ENCODE results near the gene BEST2.

BEST2 gene

DNA sequence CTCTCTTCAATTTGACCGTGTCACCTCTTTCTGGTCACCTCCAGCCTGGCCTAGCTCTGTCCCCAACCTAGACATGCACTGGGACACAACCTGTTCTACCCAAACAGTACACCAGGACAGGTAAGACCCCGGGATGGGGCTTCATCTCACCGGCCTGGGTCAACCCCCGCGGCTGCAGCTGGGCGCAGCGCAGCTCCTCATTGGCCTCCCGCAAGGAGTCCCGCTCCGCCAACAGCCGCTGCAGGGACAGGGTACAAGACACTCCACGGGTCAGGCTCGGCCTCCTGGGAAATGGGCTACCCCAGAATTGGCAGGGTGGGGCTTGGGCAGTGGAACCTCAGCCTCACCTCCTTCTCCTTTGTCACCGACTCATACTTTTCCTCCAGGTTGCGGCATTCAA is 16.1 kb downstream of the BEST2 start:
- no peak for DNase-seq (ENCODE audit: low read depth in 2 of 2)

DNA sequence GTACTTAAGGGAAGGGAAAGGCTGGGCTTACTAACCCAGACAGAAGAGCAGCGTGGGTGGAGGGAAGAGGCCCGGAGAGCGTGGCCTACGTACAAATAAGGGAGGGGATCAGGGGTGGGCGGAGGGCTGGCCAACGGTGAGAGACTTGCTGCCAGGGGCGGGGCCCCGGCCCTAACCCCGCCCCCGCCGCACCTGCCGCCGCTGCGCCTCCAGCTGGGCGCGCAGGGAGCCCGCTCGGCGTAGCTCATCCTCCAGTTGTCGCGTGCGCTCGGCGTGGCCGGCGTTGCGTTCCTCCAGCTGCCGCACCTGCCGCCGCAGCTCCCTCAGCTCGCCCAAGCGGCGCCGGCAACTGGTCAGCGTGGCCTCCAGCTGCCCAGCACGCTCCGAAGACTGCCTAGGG is 18.1 kb downstream of the BEST2 start:
- DNase-seq (ENCODE audit: low read depth in 2 of 2): peak in 1 of 2 donors; percentile 58

DNA sequence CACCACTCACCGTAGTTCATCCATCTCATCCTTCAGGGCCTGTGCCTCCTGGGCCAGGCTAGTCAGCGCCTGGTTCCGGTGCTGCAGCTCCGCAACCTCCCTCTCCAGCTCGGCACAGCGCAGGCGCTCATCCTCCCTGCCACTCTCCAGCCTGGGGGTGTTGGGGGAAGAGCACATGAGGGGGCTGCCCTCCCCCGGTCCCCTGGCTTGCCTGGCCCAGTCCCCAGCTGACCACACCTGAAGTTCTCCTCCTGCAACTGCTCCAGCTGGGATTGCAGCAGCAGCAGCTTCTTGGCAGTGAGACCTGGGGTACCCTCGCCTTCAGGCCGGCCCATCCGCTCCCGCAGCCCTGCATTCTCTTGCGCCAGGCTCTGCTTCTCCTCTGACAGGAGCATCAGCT is 19.3 kb downstream of the BEST2 start:
- no peak for DNase-seq (ENCODE audit: low read depth in 2 of 2)

DNA sequence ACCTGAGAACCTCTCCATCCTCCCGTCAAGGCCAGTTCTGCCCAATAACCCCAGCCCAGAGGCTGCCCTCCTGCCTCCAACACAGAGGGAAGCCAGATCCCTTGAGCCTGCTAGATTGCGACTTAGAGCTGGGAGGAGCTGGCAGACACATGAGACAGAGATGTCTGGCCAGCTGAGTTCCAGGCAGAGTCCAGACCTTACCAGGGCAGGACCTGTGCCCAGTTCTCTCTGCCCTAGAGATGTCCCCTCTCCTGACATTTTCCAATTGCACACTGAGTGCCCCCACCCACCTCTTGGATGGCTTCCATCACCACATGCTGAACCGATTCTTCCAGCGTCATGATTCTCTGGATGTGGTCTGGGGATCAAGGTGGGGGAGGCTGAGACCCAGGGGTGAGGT is 20.7 kb downstream of the BEST2 start:
- DNase-seq (ENCODE audit: low read depth in 2 of 2): no peak

DNA sequence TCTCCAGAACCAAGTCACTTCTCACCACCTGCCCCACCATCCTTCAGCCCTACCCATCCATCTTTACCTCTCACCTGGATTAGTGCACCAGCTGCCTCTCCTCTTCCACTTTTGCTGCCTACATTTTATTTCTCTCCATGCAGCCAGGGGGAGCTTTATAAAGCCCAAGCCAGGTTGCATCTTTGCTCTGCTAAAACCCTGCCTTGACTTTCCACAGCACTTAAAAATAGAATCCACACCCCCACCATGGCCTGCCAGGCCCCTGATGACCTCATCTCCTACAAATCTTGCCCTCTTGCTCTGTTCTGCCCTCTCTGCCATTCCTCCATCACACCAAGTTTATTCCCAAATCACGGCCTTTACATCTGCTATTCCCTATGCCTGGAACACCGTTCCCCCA is 22.0 kb downstream of the BEST2 start:
- DNase-seq (ENCODE audit: low read depth in 2 of 2): no peak

DNA sequence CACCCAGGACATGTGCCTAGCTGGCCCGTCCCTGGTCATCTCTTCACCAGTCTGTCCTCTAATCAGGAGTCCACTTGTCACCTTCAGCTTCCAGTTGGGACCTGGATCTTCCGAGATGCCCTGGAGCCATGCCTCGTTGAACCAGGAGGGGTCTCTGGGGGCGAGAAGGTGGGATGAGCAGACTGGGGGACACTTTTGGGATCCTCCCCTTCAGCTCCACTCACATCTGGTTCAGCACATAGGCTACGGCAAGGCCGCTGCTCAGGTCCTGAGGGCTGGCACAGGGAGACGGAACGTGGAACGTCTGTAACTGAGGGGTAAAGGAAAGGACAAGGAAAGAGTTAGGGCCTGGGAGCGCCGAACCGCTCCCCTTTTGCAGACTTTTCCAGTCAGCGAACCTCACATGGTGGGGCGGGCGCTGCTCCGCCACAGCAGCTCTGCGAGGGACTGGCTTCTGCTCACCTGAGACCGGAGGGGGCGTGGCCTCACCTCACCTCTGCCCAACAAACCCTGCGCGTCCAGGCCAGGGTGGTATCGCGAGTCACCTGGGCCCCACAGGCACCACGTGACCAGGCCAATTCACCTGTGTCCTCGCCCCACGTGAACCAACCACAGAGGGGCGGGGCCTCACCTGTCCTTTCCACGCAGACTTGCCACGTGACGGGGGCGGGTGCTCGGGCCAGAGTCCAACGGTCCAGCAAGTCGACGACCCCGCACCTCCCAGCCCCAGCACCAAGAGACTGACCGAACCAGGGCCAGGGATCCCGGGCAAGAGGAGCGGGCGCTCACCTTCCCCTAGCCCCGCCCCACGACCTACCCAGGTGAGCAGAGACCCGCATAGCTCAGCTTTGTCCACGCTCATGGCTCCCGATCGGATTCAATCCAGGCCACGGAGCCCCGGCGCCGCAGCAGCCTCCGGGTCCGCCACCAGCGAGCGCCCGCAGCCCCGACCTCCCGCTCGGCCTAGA is 23.3 kb downstream of the BEST2 start, which contains the start of gene HOOK2:
Gene HOOK2 (minus strand): TSS at position 965 of the 968 bp plus-strand sequence. CDS start 103 bp downstream, at position 862.
- DNase-seq (ENCODE audit: low read depth in 2 of 2): no peak

DNA sequence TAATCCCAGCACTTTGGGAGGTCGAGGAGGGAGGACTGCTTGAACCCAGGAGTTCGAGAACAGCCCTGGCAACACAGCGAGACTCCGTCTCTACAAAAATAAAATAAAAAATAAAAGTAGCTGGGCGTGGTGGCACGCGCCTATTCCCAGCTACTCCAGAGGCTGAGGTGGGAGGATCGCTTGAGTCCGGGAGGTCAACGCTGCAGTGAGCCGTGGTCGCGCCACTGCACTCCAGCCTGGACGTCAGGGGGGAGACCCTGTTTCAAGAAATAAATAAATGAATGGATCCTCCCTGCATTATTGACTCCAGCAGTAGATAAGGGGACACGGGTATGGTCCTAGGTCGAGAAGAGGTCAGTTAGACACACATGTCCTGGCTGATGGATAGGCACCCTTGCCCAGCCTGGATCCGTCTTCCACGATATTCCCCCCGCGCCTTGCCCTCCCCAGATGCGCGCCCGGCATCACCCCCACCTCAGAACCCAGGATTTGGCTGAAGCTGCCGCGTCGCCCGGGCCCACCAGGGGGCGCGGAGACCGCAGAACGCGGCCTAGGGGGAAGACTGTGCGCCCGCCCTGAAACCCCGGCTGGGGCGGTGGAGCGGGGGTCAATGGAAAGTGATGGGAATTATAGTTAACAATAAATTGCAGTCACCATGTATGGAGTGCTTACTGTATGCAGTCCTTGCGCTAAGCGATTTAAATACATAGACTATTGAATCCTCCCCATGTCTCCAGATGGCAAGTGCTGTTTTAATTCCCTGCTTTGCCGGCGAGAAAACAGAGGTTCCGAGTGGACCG is 25.8 kb downstream of the BEST2 start:
- DNase-seq (ENCODE audit: low read depth in 2 of 2): peak; percentile 81 to 83

DNA sequence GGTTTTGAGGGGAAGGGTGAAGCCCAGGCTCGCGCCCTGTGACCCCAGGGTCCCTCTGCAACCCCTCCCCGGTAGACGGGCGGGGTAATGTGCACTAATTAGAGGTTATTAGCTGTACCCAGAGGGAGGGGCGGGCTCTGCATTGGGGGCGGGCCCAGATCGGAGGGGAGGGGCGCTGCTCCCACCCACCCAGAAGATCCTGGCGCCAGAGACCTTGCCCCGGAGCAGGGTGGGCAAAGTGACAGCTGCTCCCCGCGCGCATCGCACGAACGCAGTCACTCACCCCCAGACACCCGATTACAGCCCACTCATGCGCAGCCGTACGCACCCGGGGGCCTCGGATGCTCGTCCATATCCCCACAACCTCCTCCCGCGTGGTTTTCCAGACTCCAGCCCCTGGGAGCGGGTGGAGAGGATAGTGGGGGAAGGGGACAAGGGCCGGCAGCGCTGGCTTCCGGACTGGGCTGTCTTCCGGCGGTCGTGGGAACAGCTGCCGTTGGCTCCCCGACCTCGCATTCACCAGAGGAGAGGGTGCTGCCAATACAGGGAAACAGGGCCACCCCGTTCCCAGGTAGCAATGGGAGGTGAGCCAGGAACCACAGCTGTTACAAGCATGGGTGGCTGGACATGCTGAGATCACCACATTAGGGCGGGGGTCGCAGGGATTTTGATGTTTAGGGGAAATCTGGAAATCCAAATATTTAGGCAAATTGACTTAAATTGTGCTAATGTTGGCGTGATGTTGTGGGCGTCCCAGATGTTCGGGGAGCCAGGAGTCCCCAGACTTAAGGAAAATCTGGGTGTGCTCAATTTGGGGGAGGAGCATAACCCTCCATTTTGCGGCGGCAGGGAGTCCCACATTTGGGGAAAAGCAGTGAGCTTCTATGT is 26.7 kb downstream of the BEST2 start:
- peak in 1 of 2 donors; percentile 48 for DNase-seq (ENCODE audit: low read depth in 2 of 2)

DNA sequence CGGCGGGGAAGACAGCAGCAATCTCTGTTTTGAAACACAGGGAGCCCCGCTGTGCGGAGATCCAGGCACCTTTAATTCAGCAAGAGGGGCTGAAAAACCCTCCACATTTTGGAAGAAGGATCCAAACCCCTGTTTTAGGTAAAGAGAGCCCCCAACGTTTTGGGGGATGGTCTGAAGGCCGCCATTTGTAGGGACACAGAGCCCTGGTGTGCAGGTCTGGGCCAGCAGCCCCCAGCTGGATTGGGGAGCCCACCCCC is 27.2 kb downstream of the BEST2 start:
- DNase-seq (ENCODE audit: low read depth in 2 of 2): no peak

DNA sequence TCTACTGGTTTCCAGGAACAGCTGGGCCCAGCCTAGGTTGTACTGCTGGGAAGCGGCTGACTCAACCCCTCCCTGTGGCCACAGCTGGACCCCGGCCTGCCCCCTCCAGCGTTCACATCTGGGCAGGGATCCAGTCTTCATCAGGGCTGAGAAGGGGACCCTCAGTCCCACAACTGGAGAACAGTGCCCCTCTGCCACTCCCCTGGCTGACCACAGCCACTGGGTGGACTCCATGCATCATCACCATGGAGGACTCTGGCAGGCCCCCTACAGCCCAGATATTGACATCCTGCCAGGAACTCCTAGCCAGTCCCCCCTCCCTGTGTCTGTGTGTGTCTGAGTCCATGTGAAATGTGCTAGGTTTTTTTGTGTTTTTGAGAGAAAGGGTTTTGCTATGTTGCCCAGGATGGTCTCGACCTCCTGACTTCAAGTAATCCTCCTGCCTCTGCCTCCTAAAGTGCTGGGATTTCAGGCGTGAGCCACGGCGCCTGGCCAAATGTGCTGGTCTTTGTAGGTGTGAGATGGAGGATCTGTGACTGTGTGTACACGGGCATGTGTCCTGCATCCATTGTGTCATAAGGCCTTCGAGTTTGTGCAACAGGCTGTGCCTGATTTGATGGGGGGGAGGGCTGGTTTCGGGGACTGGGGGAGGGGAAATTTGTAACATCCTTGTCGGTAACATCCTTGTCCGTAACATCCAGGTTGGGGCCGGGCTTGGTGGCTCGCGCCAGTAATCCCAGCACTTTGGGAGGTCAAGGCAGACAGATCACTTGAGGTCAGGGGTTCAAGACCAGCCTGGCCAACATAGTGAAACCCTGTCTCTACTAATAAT is 27.8 kb downstream of the BEST2 start:
- DNase-seq (ENCODE audit: low read depth in 2 of 2): no peak

DNA sequence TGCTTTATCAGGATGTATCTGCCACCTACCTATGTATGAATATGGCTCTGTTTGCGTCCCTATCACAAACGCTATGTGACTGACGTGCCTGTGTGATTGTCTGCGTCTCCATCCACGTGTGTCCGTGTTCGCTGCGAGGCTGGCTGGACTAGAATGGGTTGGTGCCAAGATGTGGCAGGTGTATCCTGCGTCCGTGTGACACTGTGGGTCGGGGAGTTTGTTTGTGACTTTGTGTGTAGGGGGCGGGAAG is 30.5 kb downstream of the BEST2 start:
- no peak for DNase-seq (ENCODE audit: low read depth in 2 of 2)

DNA sequence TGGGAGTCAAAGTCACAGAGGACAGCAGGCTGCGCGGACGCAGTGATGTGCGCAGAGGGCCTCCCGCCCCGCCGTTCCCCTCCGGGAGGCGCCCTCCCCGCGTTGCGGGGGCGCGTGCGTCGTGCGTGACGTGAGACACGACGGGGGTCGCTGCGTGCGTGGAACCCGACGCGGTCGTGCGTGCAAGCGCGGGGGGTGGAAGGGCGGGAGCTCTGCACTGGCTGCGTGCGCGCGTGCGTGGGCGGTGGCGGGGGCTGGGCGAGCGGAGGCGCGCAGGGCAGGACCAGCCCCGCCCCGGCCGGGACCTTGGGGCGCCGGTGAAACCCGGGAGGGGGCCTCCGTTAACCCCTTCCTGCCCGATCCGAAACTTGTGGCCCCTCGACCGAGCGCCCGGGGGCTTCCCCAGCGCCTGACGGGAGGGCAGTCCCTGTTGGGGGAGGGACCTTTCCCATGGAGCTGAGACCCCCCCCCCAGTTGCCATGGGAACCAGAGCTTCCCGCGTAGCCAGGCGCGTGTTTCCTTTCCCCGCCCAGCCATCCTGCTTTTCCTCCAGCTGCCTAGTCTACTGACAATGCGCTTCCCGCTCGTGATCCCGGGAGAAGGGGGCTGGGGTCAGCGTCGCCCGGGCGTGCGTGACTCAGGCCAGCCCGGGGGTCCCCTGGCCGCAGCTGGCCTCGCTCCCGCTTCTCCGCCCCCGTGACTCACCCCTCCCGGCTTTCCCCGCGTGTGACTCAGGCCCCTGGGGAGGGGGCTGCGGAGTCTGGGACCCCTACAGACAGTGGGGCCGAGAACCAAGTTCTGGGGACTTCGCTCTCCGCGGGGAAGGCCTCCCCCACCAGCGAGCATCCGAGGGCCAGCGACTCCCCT is 31.1 kb downstream of the BEST2 start:
- DNase-seq (ENCODE audit: low read depth in 2 of 2): peak; percentile 90 to 91

DNA sequence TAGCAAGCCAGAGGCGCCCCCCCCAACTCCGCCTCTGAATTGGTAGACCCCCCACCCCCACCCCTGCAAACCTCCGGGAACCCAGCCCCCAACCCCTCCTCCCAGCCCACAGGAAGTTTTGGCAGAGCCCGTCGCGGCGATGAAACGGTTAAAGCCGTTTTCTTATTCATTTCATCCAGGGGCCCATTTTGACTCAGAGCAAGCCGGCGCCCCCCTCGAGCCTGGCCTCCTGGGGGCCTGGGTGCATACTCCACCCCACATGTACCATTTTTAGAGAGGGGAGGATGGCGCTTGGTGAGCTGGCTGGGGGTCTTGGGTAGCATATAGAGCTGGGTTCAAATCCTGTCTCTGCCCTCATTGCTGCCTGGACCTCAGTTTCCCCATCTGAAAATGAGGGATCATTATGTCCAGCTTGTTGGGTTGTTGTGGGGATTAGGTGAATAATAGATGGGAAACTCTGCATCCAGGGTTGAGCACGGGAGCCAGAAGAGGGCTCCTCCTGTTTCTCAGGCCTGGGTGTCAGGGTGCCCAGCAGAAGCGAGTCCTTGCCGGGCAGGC is 31.8 kb downstream of the BEST2 start:
- no peak for DNase-seq (ENCODE audit: low read depth in 2 of 2)

DNA sequence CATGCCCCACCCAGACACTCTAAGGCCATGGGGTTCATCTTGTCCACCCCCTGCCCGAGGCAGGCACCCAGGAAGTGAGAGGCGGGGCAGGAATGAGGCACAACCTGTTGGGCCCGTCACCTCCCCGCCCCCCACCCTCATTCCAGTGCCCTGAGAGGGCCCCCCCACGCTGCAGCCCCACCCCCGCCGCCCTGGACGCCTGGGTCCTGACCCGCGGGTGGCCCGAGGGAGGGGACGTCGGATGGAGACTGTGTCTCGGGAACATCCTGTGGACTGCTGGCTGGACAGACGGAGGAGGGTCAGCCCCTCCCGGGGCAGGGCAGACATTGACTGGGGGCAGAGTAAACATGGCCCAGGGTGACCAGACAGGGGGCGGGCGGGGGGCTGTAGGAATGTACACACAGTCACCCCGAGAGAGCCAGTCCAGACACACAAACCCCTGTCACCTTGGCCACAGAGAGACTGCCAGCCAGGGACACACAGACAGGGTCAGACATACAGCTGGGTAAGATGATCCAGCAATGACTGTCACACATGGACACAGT is 32.3 kb downstream of the BEST2 start:
- DNase-seq (ENCODE audit: low read depth in 2 of 2): no peak

DNA sequence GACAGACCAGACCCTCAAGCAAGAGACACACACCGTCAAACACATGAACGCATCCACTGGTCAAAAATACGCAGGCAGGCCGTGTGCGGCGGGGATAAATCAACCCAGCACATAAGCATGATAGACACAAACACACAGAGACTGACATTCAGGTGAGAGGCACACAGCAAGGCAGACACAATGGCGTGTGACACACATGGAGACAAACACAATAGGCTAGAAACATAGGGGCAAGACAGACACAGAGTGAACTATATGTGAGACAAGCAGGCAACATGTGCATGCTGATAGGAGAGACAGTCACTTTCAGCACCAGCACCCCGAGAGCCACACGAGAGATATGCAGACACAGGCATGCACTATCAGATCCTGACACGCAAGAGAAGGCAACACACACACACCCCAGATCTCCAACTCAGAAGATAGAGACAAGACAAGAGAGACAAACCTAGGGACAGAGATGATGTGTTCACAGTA is 32.8 kb downstream of the BEST2 start:
- DNase-seq (ENCODE audit: low read depth in 2 of 2): no peak

DNA sequence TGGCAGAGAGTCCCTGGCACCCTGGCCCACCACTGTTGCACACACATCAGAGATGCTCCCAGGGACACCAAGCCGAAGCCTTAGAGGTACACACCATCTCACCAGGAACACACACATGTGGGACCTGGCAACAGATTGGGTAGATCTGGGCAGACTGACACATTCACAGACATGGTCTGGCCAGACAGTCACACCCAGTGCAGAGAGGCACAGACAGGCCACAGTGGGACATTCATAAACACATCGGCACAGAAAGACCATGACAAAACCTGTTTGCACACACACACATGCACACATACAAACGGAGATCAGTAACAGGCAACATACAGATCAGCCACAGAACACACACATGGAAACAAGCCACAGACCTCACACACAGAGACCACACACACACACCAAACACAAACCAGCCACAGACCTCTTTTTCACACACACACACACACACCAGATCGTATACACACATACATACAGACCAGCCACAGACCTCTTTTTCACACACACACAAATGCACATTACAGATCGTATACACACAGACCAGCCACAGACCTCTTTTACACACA is 33.4 kb downstream of the BEST2 start:
- DNase-seq (ENCODE audit: low read depth in 2 of 2): no peak

DNA sequence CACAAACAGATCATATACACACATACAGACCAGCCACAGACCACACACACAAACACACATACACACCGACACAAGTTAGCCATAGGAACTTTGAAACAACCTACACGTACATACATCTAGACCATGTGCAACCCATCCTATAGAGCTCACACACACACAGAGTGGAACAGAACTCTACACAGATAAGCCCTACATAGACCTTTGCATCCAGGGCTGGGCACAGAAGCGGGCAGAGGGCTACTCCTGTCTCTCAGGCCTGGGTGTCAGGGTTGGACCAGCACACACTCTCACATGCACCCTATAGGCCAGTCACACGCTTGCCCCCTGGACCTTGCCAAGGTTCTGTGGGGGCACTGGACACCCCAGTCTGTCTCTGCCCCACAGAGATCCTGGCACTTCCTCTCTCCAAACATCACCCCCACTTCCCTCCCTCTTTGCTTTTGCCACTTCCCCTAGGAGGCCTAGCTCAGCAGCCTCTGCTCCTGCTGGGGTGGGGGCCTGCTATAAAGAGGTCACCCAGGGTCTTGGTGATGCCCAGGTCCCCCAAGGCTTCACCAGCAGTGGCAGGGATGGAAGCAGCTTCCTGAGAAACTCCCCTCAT is 33.9 kb downstream of the BEST2 start:
- DNase-seq (ENCODE audit: low read depth in 2 of 2): no peak

DNA sequence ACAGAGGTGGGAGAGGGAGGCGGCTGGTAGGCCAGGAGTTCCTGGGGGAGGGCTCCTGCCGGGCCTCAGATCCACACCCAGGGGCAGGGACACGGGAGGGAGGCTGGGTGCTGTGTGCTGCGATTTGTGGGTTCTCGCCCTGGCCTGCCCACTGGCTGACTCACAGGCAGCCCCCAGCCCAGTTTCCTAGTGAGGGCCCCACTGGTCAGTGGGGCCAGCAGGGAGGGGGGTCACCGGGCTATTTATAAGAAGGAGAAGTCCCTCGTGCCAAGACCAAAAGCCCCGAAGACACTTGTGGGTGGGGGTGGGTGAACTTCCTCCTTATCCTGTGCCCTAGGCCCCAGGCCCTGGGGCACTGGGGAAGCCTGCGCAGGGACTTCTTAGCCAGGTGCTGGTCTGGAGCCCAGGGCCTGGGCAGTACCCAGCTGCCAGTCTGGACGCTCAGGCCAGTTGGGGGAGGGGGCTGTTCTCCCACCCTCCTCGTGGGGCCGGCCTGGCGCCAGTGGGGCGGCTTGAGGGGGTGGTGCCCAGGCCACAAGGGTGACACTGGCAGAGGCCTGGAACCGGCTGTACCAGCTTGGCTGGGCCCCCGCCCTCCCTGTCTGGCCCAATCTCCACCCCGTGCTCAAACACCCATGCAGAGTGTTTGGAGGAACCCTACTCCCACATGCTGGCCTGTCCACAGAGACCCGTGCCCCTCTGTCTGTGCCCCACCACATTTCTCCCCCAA is 34.7 kb downstream of the BEST2 start:
- DNase-seq (ENCODE audit: low read depth in 2 of 2): no peak

Measured in stimulated activated CD4-positive, alpha-beta T cell treated with anti-CD3 and anti-CD28 coated beads, Interleukin-1b, Interleukin-23, amount 100 ng/mL, for 4 hours (primary cell).